Measurements from ENCODE around the gene YTHDC1. TPM values are rescaled to one million over a fixed set of nuclear protein-coding genes. Genes with fewer than 3 reads are reported as not detected.

The YTHDC1 gene
- total RNA-seq, 6 experiments from 2014 or later = 41.3 to 51.8 (median 50.1) TPM

DNA sequence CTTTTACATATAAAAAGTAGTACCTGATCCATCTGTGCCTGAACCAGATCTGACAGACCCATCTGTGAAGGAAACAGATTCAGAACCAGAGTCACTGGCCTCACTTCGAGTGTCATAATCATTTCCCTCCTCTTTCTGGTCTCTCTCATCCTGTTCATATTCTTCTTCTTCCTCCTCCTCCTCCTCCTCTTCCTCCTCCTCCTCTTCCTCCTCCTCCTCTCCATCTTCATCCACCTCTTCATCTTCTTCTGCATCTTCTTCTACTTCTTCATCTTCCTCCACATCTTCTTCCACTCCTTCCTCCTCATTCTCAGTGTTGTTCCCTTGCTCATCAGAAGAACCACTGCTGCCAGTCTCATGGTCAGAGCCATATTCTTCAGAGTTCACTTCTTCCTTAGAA is 12.9 kb downstream of the YTHDC1 start:
- H3K27me3 Mint-ChIP-seq (ENCODE audit: insufficient read depth) = no peaks in the 10 kb centered on the region
- no peak overlapping the region for H3K27ac Mint-ChIP-seq
- peaks cover 51% of the 10 kb centered on the region for H3K4me1 Mint-ChIP-seq (ENCODE audit: low read depth)
- H3K9me3 Mint-ChIP-seq = no peaks in the 10 kb centered on the region
- no peak overlapping the region for H3K4me3 Mint-ChIP-seq
- H3K36me3 Mint-ChIP-seq (ENCODE audit: low read depth) = peaks cover 17% of the 10 kb centered on the region
- no peak for DNase-seq
- TF ChIP-seq, protein P1, sequence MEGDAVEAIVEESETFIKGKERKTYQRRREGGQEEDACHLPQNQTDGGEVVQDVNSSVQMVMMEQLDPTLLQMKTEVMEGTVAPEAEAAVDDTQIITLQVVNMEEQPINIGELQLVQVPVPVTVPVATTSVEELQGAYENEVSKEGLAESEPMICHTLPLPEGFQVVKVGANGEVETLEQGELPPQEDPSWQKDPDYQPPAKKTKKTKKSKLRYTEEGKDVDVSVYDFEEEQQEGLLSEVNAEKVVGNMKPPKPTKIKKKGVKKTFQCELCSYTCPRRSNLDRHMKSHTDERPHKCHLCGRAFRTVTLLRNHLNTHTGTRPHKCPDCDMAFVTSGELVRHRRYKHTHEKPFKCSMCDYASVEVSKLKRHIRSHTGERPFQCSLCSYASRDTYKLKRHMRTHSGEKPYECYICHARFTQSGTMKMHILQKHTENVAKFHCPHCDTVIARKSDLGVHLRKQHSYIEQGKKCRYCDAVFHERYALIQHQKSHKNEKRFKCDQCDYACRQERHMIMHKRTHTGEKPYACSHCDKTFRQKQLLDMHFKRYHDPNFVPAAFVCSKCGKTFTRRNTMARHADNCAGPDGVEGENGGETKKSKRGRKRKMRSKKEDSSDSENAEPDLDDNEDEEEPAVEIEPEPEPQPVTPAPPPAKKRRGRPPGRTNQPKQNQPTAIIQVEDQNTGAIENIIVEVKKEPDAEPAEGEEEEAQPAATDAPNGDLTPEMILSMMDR (IDR thresholded peaks at IDR 0.05) = no peak

DNA sequence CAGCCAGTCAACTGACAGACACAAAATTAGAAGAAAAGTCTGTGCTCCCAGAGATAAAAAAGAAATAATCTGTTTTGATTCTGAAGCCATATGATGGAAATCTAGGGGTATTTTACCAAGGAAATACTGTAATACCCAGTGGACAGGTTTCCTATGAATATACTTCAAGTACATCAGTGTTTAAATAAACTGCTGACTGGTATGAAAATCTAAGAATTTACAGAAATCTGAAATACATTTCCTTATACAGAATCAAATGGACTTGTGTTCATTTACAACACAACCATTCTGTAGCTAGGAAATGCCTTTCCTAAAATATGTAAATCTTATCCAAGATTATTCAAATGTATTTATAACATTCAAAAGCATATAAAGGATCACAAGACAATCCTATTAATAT is 13.4 kb downstream of the YTHDC1 start:
- Mint-ChIP-seq H3K4me3 (no peak overlapping the region), H3K36me3 (ENCODE audit: low read depth) (peaks cover 15% of the 10 kb centered on the region)

DNA sequence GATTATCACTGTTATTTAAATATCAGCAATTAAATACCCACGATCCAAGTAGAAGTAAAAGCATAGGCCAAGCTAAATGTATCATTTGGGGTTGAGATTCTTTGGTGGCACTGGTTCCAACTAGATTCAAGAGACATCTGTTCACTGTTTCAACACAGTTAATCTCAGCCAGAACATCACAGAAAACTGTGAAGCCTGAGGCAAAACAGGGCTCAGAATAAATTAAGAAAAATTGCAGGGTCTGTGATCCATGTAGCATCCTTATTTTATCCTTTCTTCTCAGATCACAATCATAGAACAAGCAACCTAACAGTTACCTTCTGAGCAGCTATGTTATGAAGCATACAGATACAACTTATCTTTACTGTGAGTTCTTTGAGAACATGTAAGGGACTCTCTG is 23.7 kb downstream of the YTHDC1 start:
- no peak overlapping the region for H3K4me3 Mint-ChIP-seq
- no peaks in the 10 kb centered on the region for H3K4me1 Mint-ChIP-seq (ENCODE audit: low read depth)
- TF ChIP-seq, protein P1 (IDR thresholded peaks at IDR 0.05) = no peak
- H3K27ac Mint-ChIP-seq = no peak overlapping the region
- peaks cover 24% of the 10 kb centered on the region for H3K36me3 Mint-ChIP-seq (ENCODE audit: low read depth)
- H3K27me3 Mint-ChIP-seq (ENCODE audit: insufficient read depth) = no peaks in the 10 kb centered on the region; the same call in 1 of the 2 replicates
- no peak for DNase-seq
- H3K9me3 Mint-ChIP-seq = no peaks in the 10 kb centered on the region

More for the DNA sequence above, 13.4 kb downstream of the YTHDC1 start:
- TF ChIP-seq, protein P1 (IDR thresholded peaks at IDR 0.05) = no peak
- DNase-seq = no peak
- Mint-ChIP-seq H3K27me3 (ENCODE audit: insufficient read depth) (no peaks in the 10 kb centered on the region), H3K4me1 (ENCODE audit: low read depth) (peaks cover 47% of the 10 kb centered on the region), H3K27ac (no peak overlapping the region), H3K9me3 (no peaks in the 10 kb centered on the region)

DNA sequence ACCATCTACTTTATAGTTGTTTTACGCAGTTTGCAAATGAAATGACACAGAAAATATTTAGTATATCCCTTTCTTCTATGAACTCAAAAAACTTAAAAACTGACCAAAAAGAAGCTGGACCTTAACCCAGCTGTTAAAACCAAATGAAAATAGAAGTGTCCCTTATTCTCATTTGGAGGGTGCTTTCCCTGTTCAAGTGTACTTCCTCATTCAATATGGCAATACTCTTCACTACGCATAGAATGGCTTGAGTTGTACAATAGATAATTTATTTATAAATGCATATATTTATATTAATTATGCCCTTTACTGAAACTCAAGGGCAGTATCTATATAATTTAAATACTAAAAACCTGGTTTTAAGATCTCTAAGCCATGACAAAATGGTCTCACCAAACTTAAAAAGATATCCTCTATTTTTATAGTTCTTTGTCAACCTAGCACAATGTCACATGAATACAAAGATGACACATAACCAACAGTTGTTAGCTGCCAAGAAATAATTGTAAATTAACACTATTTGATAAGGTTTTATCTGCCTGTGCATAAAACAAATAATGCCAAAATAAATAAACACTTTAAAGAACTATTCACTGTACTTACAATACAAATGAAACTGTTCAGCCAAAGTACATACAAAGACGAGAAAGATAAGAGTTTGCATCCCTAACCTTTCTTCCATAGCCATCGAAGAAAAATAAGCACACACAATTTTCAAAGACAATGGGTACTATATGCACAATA is 25.2 kb downstream of the YTHDC1 start:
- H3K9me3 Mint-ChIP-seq = no peaks in the 10 kb centered on the region
- H3K27me3 Mint-ChIP-seq (ENCODE audit: insufficient read depth) = no peaks in the 10 kb centered on the region; the same call in 1 of the 2 replicates
- H3K4me1 Mint-ChIP-seq (ENCODE audit: low read depth) = no peaks in the 10 kb centered on the region
- TF ChIP-seq, protein P1 (IDR thresholded peaks at IDR 0.05) = no peak
- no peak overlapping the region for H3K27ac Mint-ChIP-seq
- H3K4me3 Mint-ChIP-seq = no peak overlapping the region
- DNase-seq = no peak
- H3K36me3 Mint-ChIP-seq (ENCODE audit: low read depth) = peaks cover 24% of the 10 kb centered on the region

DNA sequence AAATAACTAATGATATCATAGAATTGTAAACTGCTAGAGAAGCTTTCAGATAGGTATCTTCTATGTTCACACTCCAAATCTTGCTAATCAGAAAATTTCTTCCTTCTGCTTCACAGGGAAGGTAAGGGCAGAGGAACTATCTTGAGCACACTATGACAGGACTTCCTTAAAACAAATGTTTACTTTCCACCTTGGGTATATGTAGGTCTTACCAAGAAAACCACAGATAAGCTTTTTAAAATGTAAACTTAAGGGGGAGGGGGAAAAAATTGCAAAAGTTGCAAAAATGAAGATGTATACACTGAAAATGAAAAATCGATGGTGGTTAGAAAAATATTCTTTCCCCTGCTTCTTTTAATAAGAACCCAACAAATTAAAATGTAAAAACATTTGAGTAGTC is 30.9 kb downstream of the YTHDC1 start:
- Mint-ChIP-seq H3K4me3 (no peak overlapping the region), H3K4me1 (ENCODE audit: low read depth) (no peaks in the 10 kb centered on the region), H3K36me3 (ENCODE audit: low read depth) (peaks cover 27% of the 10 kb centered on the region)

More for the DNA sequence above, 30.9 kb downstream of the YTHDC1 start:
- no peak for DNase-seq
- TF ChIP-seq, protein P1 (IDR thresholded peaks at IDR 0.05) = no peak
- Mint-ChIP-seq H3K9me3 (no peaks in the 10 kb centered on the region), H3K27me3 (ENCODE audit: insufficient read depth) (peaks cover under 1% of the 10 kb centered on the region; the same call in 1 of the 2 replicates), H3K27ac (no peak overlapping the region)
